Lower leg skin (tissue), 3 donors: ENCODE measurements around the gene YTHDF1.

Source experiments
- POLR2A ChIP-seq, 2 donors: fragments of 450-650 bp; IDR thresholded peaks; one replicate each; pipeline ENCODE4 v1.6.1; 2016 to 2017; ENCODE audit warnings: antibody characterized with exemption in 2 of 2, mild to moderate bottlenecking in 1 of 2, moderate library complexity in 1 of 2
- TF ChIP-seq, protein P1 (sequence below), 3 donors: fragments of 450-650 bp; IDR thresholded peaks; one replicate each; pipeline ENCODE4 v1.5.1; 2016; ENCODE audit warnings: antibody characterized with exemption in 3 of 3, mild to moderate bottlenecking in 3 of 3, moderate library complexity in 2 of 3

DNA sequence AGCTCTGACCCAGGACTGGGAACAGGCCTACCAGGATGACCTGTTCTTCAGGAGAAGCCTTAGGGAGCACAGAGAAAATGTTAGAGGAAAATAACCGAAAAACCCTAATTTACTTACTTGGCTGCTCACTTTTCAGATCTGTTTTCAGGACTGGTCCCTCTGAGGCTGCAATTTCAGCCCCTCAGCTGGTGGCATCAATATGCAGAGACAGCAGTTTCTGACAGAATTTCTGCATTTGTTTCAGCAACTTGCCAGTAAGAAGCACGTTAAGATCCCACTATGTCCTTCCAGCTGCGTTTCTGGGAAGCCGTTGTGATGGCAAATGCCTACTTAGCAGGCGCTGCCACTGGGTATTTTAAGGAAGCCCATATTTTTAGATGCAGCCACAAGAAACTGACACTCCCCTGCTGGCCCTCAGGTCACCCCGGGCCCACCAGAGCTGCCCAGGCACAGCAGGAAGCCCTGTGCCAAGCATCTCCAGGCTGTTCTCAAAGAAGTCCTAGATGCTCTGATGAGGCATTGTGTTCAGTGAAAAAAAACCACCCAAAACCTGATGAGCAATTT is 7.5 kb downstream of the YTHDF1 start:
- TF ChIP-seq, protein P1, sequence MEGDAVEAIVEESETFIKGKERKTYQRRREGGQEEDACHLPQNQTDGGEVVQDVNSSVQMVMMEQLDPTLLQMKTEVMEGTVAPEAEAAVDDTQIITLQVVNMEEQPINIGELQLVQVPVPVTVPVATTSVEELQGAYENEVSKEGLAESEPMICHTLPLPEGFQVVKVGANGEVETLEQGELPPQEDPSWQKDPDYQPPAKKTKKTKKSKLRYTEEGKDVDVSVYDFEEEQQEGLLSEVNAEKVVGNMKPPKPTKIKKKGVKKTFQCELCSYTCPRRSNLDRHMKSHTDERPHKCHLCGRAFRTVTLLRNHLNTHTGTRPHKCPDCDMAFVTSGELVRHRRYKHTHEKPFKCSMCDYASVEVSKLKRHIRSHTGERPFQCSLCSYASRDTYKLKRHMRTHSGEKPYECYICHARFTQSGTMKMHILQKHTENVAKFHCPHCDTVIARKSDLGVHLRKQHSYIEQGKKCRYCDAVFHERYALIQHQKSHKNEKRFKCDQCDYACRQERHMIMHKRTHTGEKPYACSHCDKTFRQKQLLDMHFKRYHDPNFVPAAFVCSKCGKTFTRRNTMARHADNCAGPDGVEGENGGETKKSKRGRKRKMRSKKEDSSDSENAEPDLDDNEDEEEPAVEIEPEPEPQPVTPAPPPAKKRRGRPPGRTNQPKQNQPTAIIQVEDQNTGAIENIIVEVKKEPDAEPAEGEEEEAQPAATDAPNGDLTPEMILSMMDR (IDR thresholded peaks at IDR 0.05): no peak
- TF ChIP-seq POLR2A (IDR thresholded peaks at IDR 0.05): no peak
